ENCODE data around the gene VWA8.

VWA8 gene

GRCh38 chr13:41740479-41740878, 220.4 kb downstream of the VWA8 start:
- DNase-seq, result no peak

DNA sequence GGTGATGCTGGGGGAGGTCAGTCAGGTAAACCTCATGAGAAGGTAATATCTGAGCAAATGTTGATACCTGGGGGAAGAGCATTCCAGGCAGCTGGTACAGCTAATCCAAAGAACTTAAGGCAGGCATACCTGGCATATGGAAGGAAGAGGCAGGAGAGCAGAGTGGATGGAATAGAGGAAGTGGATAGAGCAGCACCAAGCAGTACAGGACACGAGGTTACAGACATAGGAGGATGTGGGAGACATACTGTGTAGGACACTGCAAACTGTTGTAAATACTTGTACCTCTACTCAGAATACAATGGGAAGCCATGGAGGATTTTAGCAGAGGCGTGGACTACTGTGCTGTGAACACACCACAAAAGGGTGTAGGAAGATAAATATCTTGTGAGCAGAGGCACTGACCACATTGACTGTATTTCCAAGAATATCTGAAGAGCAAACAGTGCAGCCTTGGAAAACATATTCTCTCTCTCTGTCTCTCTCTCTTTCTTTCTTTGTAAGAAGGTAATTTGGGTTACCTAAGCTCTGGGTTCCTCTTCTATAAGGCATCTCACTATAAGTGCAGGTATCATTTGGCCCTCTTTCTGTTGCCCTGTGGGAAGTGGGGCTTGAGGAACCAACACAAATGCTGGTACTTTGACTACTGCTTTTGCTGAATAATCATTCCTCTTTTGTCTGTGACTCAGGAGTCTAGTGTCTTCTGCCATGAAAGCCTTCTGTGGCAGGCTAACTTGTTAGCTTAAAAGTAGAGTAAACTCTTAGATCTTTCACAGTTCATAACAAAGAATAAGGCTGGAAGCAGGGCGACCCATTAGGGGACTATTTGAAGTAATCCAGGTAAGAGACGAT, 238.0 kb downstream of the VWA8 start:
- DNase-seq, result no peak

DNA sequence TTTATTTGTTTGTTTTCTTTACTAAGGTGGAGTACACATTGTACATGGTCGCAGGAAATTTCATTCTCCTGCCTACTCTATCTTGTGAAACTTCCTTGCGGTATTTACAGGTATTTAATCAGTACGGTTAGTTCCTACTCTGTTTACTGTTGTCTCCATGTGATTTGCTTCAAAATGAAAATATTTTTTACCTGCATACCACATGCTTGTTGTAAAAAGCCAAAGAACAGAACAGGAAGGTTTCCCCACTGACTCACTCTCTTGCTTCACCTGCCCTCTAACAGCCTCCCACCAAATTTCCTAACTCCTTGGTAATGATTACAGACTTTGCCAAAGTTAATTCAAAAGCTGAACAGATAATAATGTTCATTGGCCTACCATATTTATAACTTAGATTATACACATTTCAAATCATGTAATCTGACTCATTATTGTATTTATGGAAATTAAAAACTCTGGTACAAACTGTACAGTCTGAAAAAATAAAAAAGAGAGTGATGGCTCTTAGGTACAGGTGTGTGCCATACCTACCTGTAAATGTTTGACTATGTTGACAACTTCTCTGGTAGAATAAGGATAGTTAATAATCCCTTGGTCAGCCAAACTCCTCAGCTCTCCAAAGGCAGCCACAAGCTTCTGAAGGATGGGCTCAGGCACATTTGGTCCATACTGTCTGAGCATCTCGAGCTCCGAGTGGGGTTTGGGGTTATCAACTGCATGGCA, 239.9 kb downstream of the VWA8 start:
- DNase-seq, result no peak

- no peak for DNase-seq
These were observed 244.7 kb downstream of the VWA8 start for GRCh38 chr13:41716236-41716635.

GRCh38 chr13:41713405-41713804, 247.5 kb downstream of the VWA8 start:
- DNase-seq, result no peak

DNA sequence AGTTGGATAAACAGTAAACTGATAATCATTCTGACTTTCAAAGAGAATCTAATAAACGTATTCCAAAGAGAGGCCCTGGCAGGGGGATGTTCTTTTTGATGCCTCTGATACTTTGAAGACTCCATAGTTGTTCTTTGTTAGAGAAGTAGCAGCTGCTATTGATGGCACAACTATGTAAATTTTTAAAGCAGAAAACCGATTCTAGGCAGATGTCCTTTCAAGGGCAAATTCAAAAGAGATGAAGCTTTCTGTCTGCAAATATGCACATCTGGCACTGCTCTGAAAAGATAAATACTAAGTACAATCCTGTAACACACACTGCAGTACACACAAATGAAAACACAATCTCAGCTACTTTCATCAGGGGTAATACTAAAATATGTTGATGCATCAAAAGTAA, 250.1 kb downstream of the VWA8 start:
- no peak for DNase-seq

DNA sequence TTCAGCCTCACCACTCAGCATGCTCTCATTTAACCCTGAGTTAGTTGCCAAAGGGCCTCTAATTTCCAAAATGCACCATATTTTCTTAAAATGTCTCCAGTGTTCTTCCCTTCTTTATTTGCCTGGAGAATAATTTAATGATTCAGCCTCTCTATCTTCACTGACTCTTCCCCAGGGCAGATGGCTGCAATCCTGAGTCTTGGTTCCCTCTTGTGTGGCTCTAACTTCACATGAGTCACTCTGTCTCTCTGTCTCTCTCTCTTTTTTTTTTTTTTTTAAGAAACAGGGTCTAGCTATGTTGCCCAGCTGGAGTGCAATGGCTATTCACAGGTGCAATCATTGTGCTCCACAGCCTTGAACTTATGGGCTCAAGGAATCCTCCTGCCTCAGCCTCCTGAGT, 251.4 kb downstream of the VWA8 start:
- DNase-seq, result no peak

- DNase-seq, result no peak
These were observed 252.2 kb downstream of the VWA8 start for GRCh38 chr13:41708713-41709112.

- peak; percentile 11 for DNase-seq
These were observed 253.6 kb downstream of the VWA8 start for GRCh38 chr13:41707194-41707821.

- DNase-seq, result no peak
These were observed 254.8 kb downstream of the VWA8 start for GRCh38 chr13:41706152-41706551.

- DNase-seq, result no peak
These were observed 258.4 kb downstream of the VWA8 start for GRCh38 chr13:41702540-41702939.

DNA sequence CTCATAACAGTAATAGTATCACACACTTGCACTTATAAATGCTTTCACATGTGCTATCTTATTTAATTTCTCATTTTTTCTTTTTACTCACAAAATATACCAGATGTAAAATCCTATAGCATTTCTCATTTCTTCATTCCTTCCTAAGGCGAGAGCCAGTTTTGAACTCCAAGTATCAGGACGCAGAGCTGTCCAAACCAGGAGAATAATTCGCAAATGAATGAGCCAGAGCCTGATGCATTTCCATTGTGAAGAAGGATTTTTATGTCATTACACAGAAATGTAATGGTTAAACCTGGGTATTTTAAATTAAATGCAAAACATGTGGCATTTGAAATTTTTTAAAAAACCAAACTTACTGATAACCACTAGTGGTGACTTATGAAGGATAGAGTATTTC, 259.2 kb downstream of the VWA8 start:
- peak; percentile 64 for DNase-seq

- peak; percentile 87 for DNase-seq
These were observed 260.1 kb downstream of the VWA8 start for GRCh38 chr13:41700790-41701310.

GRCh38 chr13:41699759-41700158, 261.1 kb downstream of the VWA8 start:
- DNase-seq, result no peak

- no peak for DNase-seq
These were observed 263.3 kb downstream of the VWA8 start for GRCh38 chr13:41697578-41697977.

DNA sequence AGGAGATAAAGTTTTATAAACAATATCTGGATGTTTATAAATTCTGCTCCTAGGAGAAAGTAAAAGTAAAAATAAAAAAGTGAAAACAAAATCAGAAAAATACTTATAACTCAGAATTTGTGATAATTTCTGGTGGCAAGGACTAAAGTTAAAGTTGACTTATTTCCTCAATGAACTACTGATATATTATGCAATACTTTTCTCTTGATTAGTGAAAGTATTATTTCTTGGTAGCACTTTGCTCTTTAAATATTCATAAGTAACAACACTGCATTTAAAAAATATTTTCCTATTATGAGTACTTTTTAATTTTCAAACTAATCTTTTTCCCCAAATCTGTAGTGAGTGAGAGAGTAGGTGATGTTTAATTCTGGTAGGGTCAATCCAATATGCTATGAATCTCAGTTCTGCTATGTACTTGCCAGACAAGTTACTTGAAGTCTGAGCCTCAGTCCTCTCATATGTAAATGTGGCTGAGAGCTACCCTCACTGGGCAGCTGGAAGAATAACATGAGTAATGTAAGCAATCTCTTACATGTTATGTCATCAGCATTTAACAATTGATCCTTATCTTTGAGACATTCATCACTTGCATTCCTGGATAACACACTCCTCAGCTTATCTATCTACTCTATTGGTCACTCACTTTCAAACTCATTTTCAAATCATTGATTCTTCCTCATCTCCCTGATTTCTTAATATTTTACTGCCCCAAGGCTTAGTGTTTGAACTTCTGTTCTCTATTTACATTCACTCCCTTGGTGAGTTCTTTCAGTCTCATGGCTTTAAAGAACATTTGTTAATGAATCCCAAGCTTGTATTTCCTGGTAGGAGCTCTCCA, 264.5 kb downstream of the VWA8 start:
- DNase-seq, result peak; percentile 91

- DNase-seq, result peak; percentile 96
These were observed 266.2 kb downstream of the VWA8 start for GRCh38 chr13:41694545-41695301.

DNA sequence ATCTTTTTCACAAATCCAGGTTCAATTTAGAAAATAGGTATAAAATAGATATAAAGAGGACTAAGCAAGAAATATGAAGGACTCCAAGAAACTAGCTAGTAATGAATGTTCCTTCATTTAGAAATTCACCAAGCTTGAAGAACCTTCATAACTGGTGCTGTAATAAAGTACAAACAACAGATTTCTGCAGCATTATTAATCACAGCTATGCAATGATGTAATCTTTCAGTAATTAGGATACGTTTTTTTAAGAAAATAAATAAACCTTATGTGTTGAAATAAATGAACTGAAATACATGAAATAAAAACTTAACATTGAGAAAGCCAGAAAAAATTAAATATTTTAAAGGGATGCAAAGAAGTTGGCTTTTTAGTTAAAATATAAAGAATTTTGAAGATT, 267.5 kb downstream of the VWA8 start:
- DNase-seq, result no peak

- no peak for DNase-seq
These were observed 269.6 kb downstream of the VWA8 start for GRCh38 chr13:41691274-41691673.

- DNase-seq, result no peak
These were observed 278.1 kb downstream of the VWA8 start for GRCh38 chr13:41682766-41683165.

- no peak for DNase-seq
These were observed 278.9 kb downstream of the VWA8 start for GRCh38 chr13:41682001-41682400.

- DNase-seq, result no peak
These were observed 279.3 kb downstream of the VWA8 start for GRCh38 chr13:41681587-41681986.
